HS-5 (cell line): ENCODE results near the gene MMS22L.
A peak's percentile ranks its signal among the peaks of the same experiment; 100 is the strongest.

Source experiments
- DNase-seq: peaks from one replicate; pipeline ENCODE4 v3.0.0-alpha.2; 2012; ENCODE audit warnings: low read depth

MMS22L gene

GRCh38 chr6:97282726-97283617 lies at the start of gene MMS22L:
TSS of gene MMS22L (minus strand) at chr6:97283216. CDS start at chr6:97282477, 739 bp downstream.
- DNase-seq = peak; percentile 86

- DNase-seq = peak; percentile 67
Measured at GRCh38 chr6:97322811-97323210, 39.8 kb upstream of the MMS22L start.

GRCh38 chr6:97322226-97322625 lies 39.2 kb upstream of the MMS22L start:
- no peak for DNase-seq

- no peak for DNase-seq
Measured at GRCh38 chr6:97316978-97317377, 34.0 kb upstream of the MMS22L start.

GRCh38 chr6:97312241-97312640 lies 29.2 kb upstream of the MMS22L start:
- no peak for DNase-seq

GRCh38 chr6:97306544-97307320 lies 23.7 kb upstream of the MMS22L start:
- DNase-seq = no peak

- no peak for DNase-seq
Measured at GRCh38 chr6:97305414-97306066, 22.5 kb upstream of the MMS22L start.

GRCh38 chr6:97304701-97305100 lies 21.7 kb upstream of the MMS22L start:
- DNase-seq = no peak

GRCh38 chr6:97294451-97294850 lies 11.4 kb upstream of the MMS22L start:
- no peak for DNase-seq

GRCh38 chr6:97293198-97293696 lies 10.2 kb upstream of the MMS22L start:
- no peak for DNase-seq

- DNase-seq = peak; percentile 49
Measured at GRCh38 chr6:97292671-97293070, 9.7 kb upstream of the MMS22L start.

GRCh38 chr6:97291896-97292295 lies 8.9 kb upstream of the MMS22L start:
- DNase-seq = no peak

- no peak for DNase-seq
Measured at GRCh38 chr6:97289332-97289731, 6.3 kb upstream of the MMS22L start.

GRCh38 chr6:97288188-97288587 lies 5.2 kb upstream of the MMS22L start:
- DNase-seq = no peak

GRCh38 chr6:97282238-97282725 lies 734 bp downstream of the MMS22L start:
- no peak for DNase-seq

GRCh38 chr6:97280766-97281165 lies 2.2 kb downstream of the MMS22L start:
- DNase-seq = no peak

GRCh38 chr6:97275804-97276203 lies 7.2 kb downstream of the MMS22L start:
- no peak for DNase-seq

- no peak for DNase-seq
Measured at GRCh38 chr6:97269821-97270220, 13.2 kb downstream of the MMS22L start.

- no peak for DNase-seq
Measured at GRCh38 chr6:97262676-97263075, 20.3 kb downstream of the MMS22L start.

- DNase-seq = no peak
Measured at GRCh38 chr6:97246842-97247241, 36.2 kb downstream of the MMS22L start.

- peak; percentile 63 for DNase-seq
Measured at GRCh38 chr6:97240222-97240621, 42.8 kb downstream of the MMS22L start.

GRCh38 chr6:97231911-97232310 lies 51.1 kb downstream of the MMS22L start:
- no peak for DNase-seq
